ENCODE results near the gene EPHA3.

The EPHA3 gene

GRCh38 chr3:89467898-89468363 is 360.5 kb downstream of the EPHA3 start:
- DNase-seq, result peak; percentile 63

- no peak for DNase-seq
Measured at GRCh38 chr3:89472101-89472500, 364.7 kb downstream of the EPHA3 start.

- no peak for DNase-seq
Measured at GRCh38 chr3:89474333-89475130, 367.1 kb downstream of the EPHA3 start.

- no peak for DNase-seq
Measured at GRCh38 chr3:89488800-89489580, 381.6 kb downstream of the EPHA3 start.

GRCh38 chr3:89490129-89490528 is 382.7 kb downstream of the EPHA3 start:
- DNase-seq, result no peak

GRCh38 chr3:89494734-89495133 is 387.3 kb downstream of the EPHA3 start:
- no peak for DNase-seq

- no peak for DNase-seq
Measured at GRCh38 chr3:89503891-89504391, 396.5 kb downstream of the EPHA3 start.

GRCh38 chr3:89504432-89504831 is 397.0 kb downstream of the EPHA3 start:
- peak; percentile 60 for DNase-seq

- DNase-seq, result peak; percentile 15
Measured at GRCh38 chr3:89506462-89507103, 399.2 kb downstream of the EPHA3 start.

- no peak for DNase-seq
Measured at GRCh38 chr3:89521328-89521727, 413.9 kb downstream of the EPHA3 start.

GRCh38 chr3:89522155-89522554 is 414.7 kb downstream of the EPHA3 start:
- DNase-seq, result no peak

GRCh38 chr3:89525609-89526008 is 418.2 kb downstream of the EPHA3 start:
- no peak for DNase-seq

- peak; percentile 85 for DNase-seq
Measured at GRCh38 chr3:89527736-89528305, 420.4 kb downstream of the EPHA3 start.
